Fibroblast of lung (primary cell): ENCODE results near the gene LY9.

Source experiments
- EZH2 ChIP-seq: IDR thresholded peaks from 2 replicates; pipeline ENCODE4 v1.5.1; 2012; ENCODE audit warnings: low read length, control low read depth, mild to moderate bottlenecking; ENCODE audit errors: missing control alignments
- TF ChIP-seq, protein P1 (sequence below), 2 donors: IDR thresholded peaks in 1 of 2; conservative IDR thresholded peaks in 1 of 2; 1 replicate in 1 of 2; 2 replicates in 1 of 2; pipeline ENCODE4 v1.5.1; 2011 to 2012; ENCODE audit warnings: low read length in 2 of 2, control low read depth in 1 of 2, inconsistent platforms in 1 of 2, low read depth in 1 of 2, mild to moderate bottlenecking in 1 of 2

DNA sequence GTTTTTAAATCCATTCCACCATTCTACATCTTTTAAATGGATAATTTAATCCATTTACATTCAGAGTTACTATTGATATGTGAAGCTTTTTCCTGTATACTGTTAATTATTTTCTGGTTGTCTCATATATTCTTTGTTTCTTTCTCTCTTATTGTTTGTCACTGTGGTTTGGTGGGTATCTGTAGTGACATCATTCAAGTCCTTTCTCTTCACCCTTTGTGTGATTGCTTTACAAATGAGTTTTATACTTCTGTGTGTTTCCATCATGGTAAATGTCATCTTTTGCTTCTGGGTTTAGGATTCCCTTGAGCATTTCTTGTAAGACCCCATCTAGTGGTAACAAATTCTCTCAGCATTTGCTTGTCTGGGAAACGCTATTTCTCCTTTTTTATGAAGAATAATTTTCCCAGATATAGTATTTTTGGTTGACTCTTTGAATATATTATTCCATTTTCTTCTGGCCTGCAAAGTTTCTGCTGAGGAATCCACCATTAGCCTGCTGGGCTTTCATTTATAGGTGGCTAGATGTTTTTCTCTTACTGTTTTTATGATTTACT is 10.2 kb downstream of the LY9 start:
- TF ChIP-seq EZH2: no peak
- TF ChIP-seq, protein P1, sequence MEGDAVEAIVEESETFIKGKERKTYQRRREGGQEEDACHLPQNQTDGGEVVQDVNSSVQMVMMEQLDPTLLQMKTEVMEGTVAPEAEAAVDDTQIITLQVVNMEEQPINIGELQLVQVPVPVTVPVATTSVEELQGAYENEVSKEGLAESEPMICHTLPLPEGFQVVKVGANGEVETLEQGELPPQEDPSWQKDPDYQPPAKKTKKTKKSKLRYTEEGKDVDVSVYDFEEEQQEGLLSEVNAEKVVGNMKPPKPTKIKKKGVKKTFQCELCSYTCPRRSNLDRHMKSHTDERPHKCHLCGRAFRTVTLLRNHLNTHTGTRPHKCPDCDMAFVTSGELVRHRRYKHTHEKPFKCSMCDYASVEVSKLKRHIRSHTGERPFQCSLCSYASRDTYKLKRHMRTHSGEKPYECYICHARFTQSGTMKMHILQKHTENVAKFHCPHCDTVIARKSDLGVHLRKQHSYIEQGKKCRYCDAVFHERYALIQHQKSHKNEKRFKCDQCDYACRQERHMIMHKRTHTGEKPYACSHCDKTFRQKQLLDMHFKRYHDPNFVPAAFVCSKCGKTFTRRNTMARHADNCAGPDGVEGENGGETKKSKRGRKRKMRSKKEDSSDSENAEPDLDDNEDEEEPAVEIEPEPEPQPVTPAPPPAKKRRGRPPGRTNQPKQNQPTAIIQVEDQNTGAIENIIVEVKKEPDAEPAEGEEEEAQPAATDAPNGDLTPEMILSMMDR (conservative IDR thresholded peaks at IDR 0.05 in 1 of 2, IDR thresholded peaks at IDR 0.05 in 1 of 2; ENCODE audit: low read depth in 1 of 2, low read length in 2 of 2): no peak
